NCI-H146 treated with DMSO at 0.1 percent for 48 hours (cell line): ENCODE results near the gene SLC6A4.
"Not testable (repeated sequence)": the region's sequence is repeated elsewhere in the genome, so short reads cannot be mapped to it uniquely, and the experiment has no call there.

Source experiments
- DNase-seq: peaks from one replicate; lab custom pipeline; 2025; ENCODE audit not compliant: unreplicated experiment; lab: John Stamatoyannopoulos, UW

SLC6A4 gene

DNA sequence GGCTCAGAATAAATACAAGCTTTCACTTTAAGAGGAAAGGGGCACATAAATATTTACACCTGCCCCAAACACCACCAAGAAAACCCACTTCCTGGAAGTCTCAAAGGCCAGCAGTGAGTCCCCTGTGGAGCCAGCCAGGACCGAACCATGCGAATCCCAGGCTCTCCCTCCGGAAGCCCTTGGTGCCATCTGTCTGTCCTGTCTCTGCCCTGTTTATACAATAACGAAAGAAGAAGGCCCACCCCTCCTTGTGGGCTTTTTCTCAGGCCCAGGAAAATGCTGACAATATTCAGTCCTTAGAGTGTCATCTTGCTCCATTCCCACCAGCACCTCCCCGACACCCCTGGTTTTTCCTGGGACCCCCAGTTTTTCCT, 3.6 kb upstream of the SLC6A4 start:
- DNase-seq, result no peak

DNA sequence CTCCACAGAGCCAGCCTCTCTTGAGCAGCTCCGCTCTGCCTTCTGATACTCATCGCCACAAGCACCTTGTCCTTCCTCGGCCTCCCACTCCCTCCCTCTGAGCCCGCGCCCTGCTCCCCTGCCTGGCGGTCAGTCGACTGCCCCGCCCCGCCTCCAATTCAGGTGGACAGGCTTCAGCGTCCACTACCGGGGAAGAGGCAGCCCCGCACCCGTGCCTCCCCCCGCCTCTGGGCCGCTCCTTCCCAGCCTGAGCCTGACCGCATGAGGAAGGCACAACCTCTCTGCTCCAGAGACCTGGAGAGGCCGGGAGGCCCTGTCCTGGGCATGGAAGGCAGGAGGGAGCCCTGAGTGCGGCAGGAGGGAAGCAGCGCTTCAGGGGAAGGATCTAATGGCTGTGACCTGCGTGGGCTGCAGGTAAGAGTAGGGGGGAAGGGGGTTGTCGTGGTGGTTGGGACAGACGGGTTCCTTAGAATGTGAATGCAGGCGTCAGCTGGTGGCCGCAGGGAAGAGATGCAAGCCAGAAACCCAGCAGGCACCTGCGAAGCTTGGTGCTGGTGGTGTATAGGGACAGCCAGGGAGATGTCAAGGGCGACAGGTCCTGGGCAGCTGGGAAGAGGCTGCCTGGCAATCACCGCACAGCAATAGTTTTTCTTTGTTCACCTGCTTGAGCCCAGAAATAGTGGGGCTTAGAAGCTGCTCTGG, 3.0 kb upstream of the SLC6A4 start:
- DNase-seq, result peak; percentile 60

GRCh38 chr17:30238003-30238344, 2.5 kb upstream of the SLC6A4 start:
- DNase-seq, result no peak

- DNase-seq, result no peak
These were observed 2.0 kb upstream of the SLC6A4 start for GRCh38 chr17:30237296-30238002.

- peak; percentile 42 for DNase-seq
These were observed 1.3 kb upstream of the SLC6A4 start for GRCh38 chr17:30236766-30237165.

DNA sequence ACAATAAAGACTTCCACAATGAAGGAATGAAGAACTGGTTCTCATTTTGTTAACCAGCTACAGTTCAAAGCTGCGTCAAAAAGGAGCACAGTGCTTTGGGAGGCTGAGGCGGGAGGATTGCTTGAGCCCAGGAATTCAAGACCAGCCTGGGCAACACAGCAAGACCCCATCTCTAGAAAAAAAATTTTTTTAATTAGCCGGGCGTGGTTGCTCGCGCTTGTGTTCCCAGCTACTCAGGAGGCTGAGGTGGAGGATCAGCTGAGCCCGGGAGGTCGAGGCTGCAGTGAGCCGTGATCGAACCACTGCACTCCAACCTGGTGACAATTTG, 764 bp upstream of the SLC6A4 start:
- no peak for DNase-seq

- no peak for DNase-seq
These were observed 533 bp downstream of the SLC6A4 start for GRCh38 chr17:30234964-30235363.

- no peak for DNase-seq
These were observed 1.2 kb downstream of the SLC6A4 start for GRCh38 chr17:30234296-30234695.

DNA sequence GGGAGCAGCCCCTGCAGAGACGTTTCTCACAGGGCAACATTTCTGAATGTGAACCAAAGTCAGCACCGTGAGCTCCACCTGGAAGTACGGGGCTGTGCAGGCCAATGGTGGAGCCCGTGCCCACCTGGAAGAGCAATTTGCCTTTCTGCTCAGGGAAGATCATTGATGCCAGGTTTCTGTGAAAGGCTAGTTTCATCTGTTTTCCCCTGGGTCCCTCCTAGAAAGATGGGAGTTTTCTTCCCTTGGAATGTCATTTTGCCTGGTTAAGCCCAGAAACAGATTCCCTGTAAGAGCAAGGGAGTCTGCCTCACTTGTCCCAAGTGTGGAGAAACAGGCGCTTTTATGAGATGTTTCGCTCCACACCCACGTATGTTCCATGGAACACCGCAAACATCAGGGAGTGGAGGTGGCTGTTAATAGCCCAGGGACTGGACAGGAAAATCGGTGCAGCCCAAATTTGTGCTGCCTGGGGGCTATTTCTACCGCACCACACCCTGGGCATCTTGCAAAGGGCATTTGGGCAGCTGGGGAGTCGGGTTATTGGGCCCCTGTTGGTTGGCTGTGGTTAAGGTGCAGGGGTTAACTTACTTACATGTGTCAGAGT, 2.6 kb downstream of the SLC6A4 start:
- no peak for DNase-seq

- peak; percentile 25 for DNase-seq
These were observed 3.3 kb downstream of the SLC6A4 start for GRCh38 chr17:30232015-30232823.

DNA sequence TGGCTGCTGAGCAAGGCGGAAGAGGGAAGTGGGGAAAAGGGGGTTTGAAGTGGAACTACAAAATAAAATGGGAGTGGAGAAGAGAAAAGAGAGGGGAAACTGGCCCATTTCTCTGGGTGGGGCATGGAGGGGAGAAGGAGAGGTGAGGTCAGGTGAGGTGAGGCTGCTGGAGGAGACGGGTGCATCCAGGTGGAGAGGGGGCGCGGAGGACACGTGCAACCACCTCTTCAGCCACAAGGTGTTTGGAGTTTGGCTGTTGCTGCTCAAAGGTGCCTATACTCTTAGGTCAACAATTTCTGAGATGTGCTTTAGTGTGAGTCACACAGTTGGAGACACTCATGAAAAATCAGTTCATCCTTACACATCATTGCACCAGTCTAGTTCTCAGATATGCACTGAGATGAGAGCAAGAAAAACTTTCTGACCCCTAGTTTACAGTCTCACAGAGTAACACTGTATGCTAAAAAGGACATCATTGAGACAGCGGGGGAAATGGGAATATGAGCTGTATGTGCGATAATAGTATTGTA, 4.8 kb downstream of the SLC6A4 start:
- no peak for DNase-seq

- DNase-seq, result not testable (repeated sequence)
These were observed 5.5 kb downstream of the SLC6A4 start for GRCh38 chr17:30230009-30230408.

DNA sequence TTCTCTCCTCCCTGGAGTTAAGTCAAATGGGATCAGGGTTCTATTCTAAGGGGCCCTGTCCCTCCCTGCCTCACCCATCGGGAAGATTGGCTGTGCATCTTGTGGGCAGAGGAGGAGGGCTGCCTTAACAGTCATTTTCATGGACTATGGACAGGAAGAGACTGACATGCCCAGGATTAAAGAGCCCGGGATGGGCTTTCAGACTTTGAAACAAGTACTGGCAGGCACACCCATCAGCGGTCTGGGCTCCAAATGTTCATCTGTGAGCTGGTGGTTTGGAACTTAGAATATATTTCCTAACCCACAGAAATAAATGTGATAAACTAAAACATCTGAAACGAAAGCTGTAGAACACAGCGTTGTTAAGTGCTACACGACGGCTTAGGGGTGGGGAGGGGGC, 6.5 kb downstream of the SLC6A4 start:
- DNase-seq, result no peak

DNA sequence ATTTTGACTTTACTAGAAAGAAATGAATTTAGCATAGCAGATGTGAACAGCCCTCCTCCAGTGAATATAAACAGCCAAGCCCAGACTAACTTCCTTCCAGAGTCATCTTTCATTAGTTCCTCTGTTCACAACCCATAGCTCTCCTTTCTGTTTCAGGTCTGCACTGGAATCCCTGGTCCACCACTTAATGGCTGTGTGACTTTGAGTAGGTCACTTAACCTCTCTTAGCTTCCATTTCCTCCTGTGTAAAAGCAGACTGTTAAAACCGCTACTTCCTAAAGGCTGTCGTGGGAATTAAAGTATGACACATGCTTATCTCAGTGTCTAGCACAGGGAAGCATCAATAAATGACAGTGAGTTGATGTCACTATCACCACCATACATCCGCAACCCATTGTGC, 7.5 kb downstream of the SLC6A4 start:
- DNase-seq, result no peak

DNA sequence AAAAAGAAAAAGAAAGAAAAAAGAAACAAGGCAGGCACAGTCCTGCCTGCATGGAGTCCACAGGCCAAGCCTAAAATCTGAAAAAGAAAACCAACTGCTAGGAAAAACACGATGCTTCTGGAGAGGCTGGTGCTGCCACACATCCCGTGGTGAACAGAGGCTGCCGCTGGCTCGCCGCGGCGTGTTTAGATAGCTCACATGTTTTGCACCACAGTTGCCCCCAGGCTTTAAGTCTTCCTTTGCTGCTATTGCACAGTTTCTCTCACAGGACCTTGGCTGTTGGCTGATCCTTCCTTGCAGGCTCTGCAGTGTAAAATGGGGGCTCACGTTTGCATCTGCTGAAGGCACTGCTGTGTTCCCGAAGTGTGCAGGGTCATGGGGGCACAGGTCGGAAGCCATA, 8.6 kb downstream of the SLC6A4 start:
- DNase-seq, result no peak

GRCh38 chr17:30225919-30226553, 9.5 kb downstream of the SLC6A4 start:
- no peak for DNase-seq

- DNase-seq, result no peak
These were observed 10.4 kb downstream of the SLC6A4 start for GRCh38 chr17:30225112-30225511.

GRCh38 chr17:30224419-30224960, 11.0 kb downstream of the SLC6A4 start:
- DNase-seq, result no peak

DNA sequence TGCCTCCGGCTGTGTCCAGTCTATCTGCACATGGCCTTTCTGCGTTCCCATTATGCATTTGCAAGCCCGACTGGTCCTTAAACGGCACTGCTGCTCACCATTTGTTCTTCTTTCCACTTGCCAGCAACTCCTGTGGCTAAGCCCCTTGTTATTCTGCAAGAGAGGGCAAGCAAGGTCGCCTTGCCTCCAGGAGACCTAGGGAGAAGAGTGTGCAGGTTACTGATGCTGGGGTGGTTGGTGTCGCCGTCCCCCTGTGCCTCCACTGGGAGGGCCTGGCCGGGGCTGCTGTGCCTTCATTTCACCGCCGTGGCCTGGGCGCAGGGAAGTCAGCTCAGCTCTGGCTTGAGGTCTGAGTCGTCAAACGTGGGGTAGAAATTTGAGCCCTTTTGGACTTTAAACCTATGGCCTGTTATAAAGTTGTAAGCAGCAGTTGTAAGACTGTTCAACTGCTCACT, 12.7 kb downstream of the SLC6A4 start:
- DNase-seq, result no peak

DNA sequence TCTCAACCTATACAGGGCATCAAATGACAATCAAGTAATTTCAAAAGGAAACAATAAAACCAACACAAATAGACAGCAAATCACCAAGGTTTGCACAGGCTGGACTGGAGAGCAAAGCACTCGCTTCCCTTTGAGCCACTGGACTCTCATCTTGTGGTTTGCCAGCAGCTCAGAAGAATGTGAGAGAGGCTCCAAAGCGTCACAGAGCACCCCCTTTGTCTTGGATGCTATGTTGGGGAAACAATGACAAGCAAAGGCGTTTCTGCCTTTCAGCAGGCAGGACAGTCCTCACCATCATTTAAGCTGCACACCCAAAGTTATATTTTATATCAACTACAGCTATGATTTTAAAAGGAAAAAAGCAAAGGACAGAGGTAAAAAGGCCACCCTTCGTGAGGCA, 13.2 kb downstream of the SLC6A4 start:
- no peak for DNase-seq

DNA sequence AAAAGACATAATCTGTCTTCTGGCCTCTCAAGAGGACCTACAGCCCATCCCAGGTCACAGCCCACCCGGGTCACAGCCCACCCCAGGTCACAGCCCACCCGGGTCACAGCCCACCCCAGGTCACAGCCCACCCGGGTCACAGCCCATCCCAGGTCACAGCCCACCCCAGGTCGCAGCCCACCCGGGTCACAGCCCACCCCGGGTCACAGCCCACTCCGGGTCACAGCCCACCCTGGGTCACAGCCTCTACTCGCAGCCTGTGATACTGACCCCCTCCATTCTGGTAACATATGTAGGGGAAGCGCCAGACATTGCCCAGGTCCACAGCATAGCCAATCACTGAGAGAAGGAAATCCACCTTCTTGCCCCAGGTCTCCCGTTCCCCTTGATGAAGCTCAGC, 14.2 kb downstream of the SLC6A4 start:
- no peak for DNase-seq
